HTERT RPE-1 (cell line): Measurements from ENCODE around the gene NLRP5.
"Not testable (repeated sequence)": the region's sequence is repeated elsewhere in the genome, so short reads cannot be mapped to it uniquely, and the experiment has no call there.

Experiments used
- in situ Hi-C: fragments of 300-500 bp; cut with MboI; formaldehyde crosslinking; loops from 4 replicates; pipeline ENCODE4 v1.14.3; 2020; ENCODE audit warnings: low sequenced_read_pairs

The NLRP5 gene

DNA sequence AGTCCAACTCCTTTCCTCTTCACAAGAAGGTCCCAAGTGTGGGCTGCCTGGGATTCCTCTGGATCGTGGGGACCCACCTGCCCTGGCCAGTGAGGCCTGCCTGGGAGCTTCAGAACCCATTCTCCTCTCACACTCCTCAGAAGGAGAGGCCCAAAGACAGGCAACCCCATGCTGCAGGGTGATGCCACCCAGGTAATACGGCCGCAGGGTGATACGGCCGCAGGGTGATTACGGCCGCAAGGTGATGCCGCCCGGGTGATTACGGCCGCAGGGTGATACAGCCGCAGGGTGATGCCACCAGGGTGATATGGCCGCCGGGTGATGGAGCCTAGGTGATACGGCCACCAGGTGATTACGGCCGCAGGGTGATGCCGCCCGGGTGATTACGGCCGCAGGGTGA is 111.7 kb downstream of the NLRP5 start:
- in situ Hi-C loops = not testable (repeated sequence)

DNA sequence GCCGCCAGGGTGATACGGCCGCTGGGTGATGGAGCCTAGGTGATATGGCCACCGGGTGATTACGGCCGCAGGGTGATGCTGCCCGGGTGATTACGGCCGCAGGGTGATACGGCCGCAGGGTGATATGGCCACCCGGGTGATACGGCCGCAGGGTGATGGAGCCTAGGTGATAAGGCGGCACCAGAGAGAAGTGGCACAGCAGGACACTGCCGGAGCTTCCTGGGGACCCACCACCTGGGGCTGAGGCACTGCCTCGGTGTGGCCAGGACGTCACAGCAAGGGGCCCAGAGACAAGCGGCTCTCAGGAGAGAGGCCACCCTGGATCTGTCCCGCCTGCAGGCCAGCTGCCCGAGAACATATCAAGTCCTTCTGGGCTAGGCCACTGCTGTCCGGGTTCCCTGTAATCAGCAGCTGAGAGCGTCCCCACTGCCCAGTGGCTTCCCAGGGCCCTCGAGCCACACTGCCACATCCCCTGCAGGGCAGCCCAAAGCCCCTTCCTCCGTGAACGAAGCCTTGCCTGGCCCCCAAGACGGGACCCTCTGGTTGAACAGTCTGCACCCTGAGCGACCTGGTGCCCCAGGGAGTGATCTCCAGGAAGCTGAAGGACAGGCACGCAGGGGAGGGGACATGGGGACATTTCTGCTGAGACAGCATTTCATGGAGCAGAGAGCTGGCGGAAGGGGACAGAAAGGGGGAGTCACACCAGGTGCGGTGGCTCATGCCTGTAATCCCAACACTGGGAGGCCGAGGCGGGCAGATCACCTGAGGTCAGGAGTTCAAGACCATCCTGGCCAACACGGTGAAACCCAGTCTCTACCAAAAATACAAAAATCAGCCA is 112.4 kb downstream of the NLRP5 start:
- in situ Hi-C loops = no loop called here

DNA sequence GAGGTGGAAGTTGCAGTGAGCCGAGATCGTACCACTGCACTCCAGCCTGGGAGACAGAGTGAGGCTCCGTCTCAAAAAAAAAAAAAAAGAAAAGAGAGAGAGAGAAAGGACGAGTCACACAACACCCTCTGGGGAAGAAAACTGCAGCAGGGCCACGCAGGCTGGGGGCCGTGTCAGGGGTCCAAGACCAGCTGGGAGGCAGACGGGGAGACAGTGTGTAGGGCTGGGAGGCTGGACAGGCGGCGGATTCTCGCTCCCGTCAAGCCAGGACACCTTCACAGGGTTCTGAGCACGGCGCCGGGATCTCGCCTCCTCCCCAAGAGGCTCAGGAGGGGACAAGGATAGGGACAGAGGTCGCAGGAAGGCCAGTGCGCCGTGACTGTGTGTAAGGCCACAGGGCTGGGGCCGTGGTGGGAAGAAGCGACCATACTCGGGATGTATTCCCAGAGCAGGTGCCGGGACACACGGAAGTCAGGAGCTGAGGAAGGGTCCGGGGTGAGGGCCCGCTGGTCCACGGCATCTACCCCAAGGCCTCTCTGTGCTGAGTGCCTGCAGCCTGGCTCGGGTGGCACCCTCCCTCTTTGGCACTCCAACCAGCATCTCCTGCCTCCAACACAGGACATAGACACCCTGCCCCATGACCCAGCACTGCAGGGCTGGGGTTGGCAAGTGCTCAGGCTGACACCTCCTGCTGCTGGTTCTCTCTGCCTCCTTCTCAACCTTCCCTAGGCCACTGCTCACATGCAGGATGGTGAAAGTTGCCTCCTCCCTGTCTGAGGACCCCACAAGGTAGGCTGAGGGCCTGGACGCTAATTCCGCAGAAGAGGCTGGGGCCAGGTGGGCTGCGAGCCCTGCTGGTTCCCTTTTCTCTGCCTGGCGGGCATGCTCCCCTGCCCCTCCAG is 113.3 kb downstream of the NLRP5 start:
- in situ Hi-C loops = no loop called here

DNA sequence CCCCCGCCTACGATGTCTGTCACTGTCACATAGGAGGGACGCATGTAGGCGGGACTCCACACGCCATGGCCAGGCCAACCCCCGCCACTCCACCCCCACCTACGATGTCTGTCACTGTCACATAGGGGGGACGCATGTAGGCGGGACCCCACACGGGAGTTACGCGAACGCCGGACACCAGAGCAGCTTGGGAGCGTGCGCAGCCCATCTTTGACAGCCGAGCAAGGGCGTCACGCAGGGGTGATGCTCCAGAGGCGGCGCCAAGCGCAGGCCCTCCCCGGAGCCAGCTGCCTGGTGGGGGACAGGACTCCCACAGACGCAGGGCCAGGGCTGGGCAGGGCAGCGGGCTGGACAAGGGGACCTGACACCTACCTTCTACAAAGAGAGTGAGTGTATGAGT is 114.5 kb downstream of the NLRP5 start:
- in situ Hi-C loops = no loop called here

GRCh38 chr19:56101746-56102535 is 115.4 kb downstream of the NLRP5 start:
- in situ Hi-C loops = no loop called here

- in situ Hi-C loops = no loop called here
Observed at GRCh38 chr19:56103027-56103614, 116.5 kb downstream of the NLRP5 start.

DNA sequence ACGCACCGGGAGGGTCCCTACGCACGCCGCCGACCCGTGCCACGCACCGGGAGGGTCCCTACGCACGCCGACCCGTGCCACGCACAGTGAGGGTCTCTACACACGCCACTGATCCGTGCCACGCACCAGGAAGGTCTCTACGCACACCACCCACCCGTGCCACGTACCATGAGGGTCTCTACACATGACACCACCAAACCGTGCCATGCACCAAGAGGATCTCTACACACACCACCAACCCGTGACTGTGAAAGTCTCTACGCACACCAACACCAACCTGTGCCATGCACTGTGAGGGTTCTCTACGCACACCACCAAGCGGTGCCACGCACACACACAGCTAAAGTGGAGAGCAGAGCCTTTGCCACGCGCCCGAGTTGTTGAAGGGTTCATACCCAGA is 117.8 kb downstream of the NLRP5 start:
- in situ Hi-C loops = no loop called here

DNA sequence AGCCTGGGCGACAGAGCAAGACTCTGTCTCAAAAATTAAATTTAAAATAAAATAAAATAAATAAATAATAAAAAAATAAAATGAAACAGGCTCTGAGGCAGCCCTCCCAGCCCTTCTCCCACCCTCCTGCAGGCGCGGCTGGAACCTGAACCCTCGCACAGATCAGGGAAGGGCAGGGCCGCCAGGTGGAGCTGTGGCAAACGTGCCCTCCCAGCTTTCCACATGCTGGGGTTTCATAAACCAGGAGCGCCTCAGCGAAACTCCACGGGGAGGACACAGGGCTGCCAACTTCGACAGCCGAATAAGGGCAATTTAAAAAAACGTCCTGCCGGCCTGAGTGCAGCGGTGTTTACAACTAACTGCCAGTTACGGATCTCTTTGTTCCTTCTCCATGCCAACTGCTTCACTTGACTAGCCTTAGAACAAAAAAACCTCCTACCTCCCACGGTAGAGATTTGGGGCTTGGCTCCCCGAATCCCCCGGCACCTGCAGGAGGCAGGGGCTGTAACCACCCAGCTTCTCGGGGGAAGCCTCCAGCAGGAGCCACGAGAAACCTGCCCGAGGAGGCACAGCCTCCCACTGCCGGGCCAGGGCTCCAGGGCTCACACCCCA is 118.6 kb downstream of the NLRP5 start:
- in situ Hi-C loops = no loop called here

- in situ Hi-C loops = not testable (repeated sequence)
Observed at GRCh38 chr19:56105831-56106396, 119.3 kb downstream of the NLRP5 start.

- in situ Hi-C loops = no loop called here
Observed at GRCh38 chr19:56106397-56106849, 119.8 kb downstream of the NLRP5 start.

DNA sequence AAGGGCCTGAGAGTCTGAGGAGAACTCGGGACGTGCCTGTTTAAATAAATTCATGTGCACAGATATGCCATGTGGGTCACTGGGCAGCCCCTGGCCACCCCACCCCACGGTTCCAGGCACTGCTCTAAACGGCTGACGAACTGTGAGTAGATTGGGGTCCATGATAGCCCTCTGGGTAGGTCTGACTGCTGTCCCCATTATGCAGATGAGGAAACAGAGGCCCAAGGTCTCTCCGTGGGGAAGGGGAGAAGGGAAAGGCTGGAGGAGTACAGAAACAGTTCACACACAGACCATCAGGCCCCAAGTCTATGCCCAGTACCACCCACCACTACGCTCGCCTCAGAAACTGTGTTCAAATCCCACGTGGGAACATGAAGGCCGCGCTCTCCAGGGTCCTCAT is 120.4 kb downstream of the NLRP5 start:
- in situ Hi-C loops = no loop called here

DNA sequence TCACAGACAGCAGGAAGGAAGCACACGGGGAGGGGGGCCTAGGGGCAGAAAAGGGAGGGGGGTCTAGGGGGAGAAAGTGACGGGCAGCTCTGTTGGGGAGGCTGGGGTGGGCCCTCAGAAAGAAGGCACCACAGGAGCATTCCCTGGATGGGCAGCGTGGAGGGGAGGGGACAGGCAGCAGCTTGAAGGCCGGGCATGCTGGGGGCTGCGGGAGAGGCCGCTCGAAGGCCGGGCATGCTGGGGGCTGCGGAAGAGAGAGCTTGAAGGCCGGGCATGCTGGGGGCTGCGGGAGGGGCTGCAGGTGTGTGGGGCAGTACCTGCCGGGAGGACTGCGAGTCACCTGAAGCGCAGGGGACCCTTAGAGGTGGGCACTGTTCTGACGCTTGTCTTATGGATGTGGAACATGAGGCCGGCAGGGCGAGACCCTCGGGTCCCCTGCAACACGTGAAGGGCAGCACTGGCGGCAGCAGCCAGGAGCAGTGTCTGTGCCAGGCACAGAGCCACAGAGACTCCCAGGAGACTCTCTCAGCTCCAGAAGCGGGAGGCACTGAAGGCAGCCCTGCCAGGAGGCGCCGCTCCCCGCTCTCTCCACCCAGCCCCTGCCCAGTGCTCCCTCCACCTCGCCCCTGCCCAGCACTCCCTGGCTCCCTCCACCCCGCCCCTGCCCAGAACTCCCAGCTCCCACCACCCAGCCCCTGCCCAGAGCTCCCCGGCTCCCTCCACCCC is 121.2 kb downstream of the NLRP5 start:
- in situ Hi-C loops = no loop called here

- in situ Hi-C loops = no loop called here
Observed at GRCh38 chr19:56108447-56109195, 122.0 kb downstream of the NLRP5 start.

- in situ Hi-C loops = no loop called here
Observed at GRCh38 chr19:56109226-56109625, 122.7 kb downstream of the NLRP5 start.

DNA sequence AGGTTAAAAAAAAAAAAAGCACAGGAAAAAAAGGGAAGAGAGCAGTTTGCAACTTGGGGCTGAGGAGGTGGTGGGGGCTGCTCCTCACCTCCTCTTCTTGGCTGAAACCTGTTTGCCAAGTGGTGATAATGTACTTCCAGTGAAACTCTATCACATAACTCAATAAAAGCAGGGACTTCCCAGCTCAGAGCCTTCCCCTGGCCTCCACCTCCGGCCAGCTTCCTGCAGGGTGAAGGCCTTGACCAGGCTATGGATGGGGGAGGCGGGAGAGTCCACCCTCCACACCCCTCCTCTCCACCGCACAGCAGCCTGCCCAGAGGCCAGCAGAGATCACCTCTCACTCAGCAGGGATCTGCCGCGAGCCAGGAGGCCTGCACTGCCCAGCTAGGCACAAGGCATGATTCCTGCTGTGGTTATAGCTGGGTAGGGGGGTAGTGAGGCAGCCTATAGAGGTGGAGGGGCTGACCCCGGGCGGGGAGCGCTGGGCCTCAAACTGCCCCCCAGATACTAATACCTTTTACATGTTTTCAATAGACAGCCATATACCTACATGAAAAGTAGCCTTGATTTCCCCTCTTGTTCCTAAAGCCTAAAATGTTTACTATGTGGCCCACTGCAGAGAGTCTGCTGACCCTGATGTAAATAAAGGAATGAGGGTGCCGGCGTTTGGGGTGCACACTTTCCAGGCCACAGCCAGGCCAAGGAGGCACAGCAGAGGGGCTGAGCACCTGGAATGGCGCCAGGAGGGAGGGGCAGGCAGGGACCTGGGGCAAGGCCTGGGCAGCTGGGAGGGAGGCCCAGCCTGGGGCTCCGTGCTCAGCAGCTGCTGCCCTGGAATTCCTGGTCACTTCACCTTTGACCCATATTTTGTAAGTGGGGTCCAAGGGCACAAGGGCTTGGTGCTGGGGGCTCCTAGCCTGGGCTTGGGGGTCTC is 124.2 kb downstream of the NLRP5 start:
- in situ Hi-C loops = no loop called here
